DND-41 (cell line): ENCODE results near the gene GPR176.

ENCODE experiments used
- ATAC-seq: fragments of 200-7000 bp; cut with Tn5 transposase; 3 replicates; pipeline ENCODE4 v1.9.1; 2021; ENCODE audit warnings: low read depth; ENCODE audit not compliant: insufficient read depth
- DNase-seq: peaks from one replicate; pipeline ENCODE4 v3.0.0-alpha.2; 2020
- H2AFZ ChIP-seq: 2 replicates; pipeline ENCODE4 v1.6.0; 2012; ENCODE audit warnings: low read depth, low read length
- H3K27ac ChIP-seq: 2 replicates; pipeline ENCODE4 v1.5.1; 2012; ENCODE audit warnings: low read length, inconsistent platforms
- H3K27me3 ChIP-seq: fragments of 200-600 bp; sonication (generic); 2 replicates; pipeline ENCODE4 v1.6.0; 2012; ENCODE audit warnings: low read length, mild to moderate bottlenecking, inconsistent platforms; ENCODE audit not compliant: insufficient read depth, poor library complexity
- H3K36me3 ChIP-seq: 2 replicates; pipeline ENCODE4 v1.5.1; 2012; ENCODE audit warnings: low read length, inconsistent platforms; ENCODE audit not compliant: insufficient read depth
- H3K4me1 ChIP-seq: 2 replicates; pipeline ENCODE4 v1.5.1; 2012; ENCODE audit warnings: mild to moderate bottlenecking, low read length; ENCODE audit not compliant: insufficient read depth
- H3K4me2 ChIP-seq: 2 replicates; pipeline ENCODE4 v1.6.0; 2012; ENCODE audit warnings: mild to moderate bottlenecking, moderate library complexity, low read length, inconsistent platforms; ENCODE audit not compliant: insufficient read depth
- H3K4me3 ChIP-seq, 2 experiments: fragments of 200-600 bp in 1 of 2; shearing (Covaris generic) in 1 of 2; 2 replicates each; pipeline ENCODE4 v1.5.1; 2012 to 2016; ENCODE audit warnings: inconsistent platforms in 2 of 2, low read length in 2 of 2, mild to moderate bottlenecking in 2 of 2, low read depth in 1 of 2, moderate library complexity in 1 of 2
- H3K79me2 ChIP-seq: 2 replicates; pipeline ENCODE4 v1.6.0; 2012; ENCODE audit warnings: low read length, inconsistent platforms; ENCODE audit not compliant: insufficient read depth
- H3K9ac ChIP-seq: 2 replicates; pipeline ENCODE4 v1.6.0; 2012; ENCODE audit warnings: low read depth, mild to moderate bottlenecking, inconsistent platforms, low read length, moderate library complexity
- H3K9me3 ChIP-seq: 2 replicates; pipeline ENCODE4 v1.5.1; 2012; ENCODE audit warnings: low read length, moderate library complexity, mild to moderate bottlenecking, inconsistent platforms; ENCODE audit not compliant: insufficient read depth, severe bottlenecking
- H4K20me1 ChIP-seq: 2 replicates; pipeline ENCODE4 v1.6.0; 2012; ENCODE audit warnings: low read length; ENCODE audit not compliant: insufficient read depth
- EZH2 ChIP-seq: IDR thresholded peaks from 3 replicates; pipeline ENCODE4 v1.6.1; 2012; ENCODE audit warnings: borderline replicate concordance, low read depth, mild to moderate bottlenecking, moderate library complexity, low read length, inconsistent platforms; ENCODE audit not compliant: severe bottlenecking
- TF ChIP-seq, protein P1 (sequence below): IDR thresholded peaks from 2 replicates; pipeline ENCODE4 v1.5.1; 2012; ENCODE audit warnings: borderline replicate concordance, low read length, moderate library complexity, mild to moderate bottlenecking; ENCODE audit not compliant: poor library complexity, severe bottlenecking; ENCODE audit errors: extremely low read depth

The GPR176 gene, protein sequence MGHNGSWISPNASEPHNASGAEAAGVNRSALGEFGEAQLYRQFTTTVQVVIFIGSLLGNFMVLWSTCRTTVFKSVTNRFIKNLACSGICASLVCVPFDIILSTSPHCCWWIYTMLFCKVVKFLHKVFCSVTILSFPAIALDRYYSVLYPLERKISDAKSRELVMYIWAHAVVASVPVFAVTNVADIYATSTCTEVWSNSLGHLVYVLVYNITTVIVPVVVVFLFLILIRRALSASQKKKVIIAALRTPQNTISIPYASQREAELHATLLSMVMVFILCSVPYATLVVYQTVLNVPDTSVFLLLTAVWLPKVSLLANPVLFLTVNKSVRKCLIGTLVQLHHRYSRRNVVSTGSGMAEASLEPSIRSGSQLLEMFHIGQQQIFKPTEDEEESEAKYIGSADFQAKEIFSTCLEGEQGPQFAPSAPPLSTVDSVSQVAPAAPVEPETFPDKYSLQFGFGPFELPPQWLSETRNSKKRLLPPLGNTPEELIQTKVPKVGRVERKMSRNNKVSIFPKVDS

DNA sequence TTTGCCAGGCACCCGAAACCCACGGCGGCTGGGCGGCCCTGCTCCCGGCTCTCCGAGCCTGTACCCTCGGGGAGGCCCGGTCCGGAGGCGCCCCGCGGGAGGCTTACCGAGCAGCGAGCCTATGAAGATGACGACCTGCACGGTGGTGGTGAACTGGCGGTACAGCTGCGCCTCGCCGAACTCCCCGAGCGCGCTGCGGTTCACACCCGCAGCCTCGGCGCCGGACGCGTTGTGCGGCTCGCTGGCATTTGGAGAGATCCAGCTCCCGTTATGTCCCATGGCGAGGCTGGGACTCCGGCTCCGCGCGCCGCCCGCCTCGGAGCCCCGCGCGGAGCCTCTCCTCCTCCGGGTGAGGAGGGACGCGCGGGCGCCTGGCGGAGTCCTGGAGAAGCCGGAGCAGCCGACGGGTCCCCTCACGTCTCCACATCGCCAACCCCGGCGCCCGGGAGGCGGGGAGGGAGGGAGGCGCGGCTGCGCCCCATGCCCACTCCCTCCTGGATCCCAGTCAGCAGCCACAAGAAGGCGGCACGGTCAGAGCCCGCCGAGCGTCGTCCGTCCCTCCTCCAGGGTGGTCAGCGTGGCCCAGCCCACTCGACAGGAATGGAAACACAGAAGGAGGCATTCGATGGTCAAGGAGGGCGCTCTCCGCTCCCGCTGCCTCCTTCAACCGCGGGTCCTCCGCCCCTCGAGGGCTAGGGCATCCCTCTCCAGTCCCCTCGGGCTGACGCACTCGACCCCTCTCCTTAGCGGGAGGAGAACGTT lies at the start of gene GPR176:
GPR176 (minus strand) TSS at position 519 of the 762 bp plus-strand sequence; CDS start at position 279, 240 bp downstream.
- no peak within 1 kb of the TSS for H3K4me3 ChIP-seq

DNA sequence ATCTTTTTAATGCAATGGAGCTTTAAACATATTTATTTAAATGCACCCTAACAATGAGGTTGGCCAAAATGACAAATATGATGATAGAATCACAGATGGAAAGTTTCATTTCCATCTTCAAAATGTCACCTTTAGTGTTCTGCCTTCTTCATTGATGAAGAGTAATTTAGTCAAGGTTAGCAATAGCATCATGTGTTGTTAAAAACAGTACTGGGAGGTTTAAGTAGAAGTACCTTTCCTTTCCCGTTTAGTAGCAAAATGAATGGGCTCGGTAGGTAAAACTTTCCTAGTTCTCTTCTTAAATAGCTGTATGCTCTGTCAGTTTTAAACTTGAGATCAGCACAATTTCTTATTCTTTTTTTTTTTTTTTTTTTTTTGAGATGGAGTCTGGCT lies 48.9 kb upstream of the GPR176 start:
- Histone ChIP-seq H3K4me2 (no peak overlapping the region), H3K36me3 (peaks cover 34% of the 10 kb centered on the region), H3K27ac (no peak overlapping the region), H3K9me3 (no peaks in the 10 kb centered on the region), H2AFZ (no peak overlapping the region), H3K27me3 (no peaks in the 10 kb centered on the region), H3K9ac (no peak overlapping the region), H3K4me1 (no peaks in the 10 kb centered on the region), H3K4me3 (no peak overlapping the region), H3K79me2 (no peaks in the 10 kb centered on the region), H4K20me1 (no peaks in the 10 kb centered on the region)
- TF ChIP-seq, protein P1, sequence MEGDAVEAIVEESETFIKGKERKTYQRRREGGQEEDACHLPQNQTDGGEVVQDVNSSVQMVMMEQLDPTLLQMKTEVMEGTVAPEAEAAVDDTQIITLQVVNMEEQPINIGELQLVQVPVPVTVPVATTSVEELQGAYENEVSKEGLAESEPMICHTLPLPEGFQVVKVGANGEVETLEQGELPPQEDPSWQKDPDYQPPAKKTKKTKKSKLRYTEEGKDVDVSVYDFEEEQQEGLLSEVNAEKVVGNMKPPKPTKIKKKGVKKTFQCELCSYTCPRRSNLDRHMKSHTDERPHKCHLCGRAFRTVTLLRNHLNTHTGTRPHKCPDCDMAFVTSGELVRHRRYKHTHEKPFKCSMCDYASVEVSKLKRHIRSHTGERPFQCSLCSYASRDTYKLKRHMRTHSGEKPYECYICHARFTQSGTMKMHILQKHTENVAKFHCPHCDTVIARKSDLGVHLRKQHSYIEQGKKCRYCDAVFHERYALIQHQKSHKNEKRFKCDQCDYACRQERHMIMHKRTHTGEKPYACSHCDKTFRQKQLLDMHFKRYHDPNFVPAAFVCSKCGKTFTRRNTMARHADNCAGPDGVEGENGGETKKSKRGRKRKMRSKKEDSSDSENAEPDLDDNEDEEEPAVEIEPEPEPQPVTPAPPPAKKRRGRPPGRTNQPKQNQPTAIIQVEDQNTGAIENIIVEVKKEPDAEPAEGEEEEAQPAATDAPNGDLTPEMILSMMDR: no peak
- TF ChIP-seq EZH2: no peak
- DNase-seq (no peak), ATAC-seq (no peak)

More for the DNA sequence above, at the start of gene GPR176:
- no peaks in the 10 kb centered on the region for H3K9me3 ChIP-seq
- H3K36me3 ChIP-seq: no peaks in the 10 kb centered on the region
- H4K20me1 ChIP-seq: no peaks in the 10 kb centered on the region
- DNase-seq (no peak), ATAC-seq (no peak)
- no peak within 1 kb of the TSS for H3K9ac ChIP-seq
- H3K4me1 ChIP-seq: no peaks in the 10 kb centered on the region
- H3K4me2 ChIP-seq: no peak within 1 kb of the TSS
- no peak within 1 kb of the TSS for H3K27ac ChIP-seq
- no peaks in the 10 kb centered on the region for H3K27me3 ChIP-seq
- H2AFZ ChIP-seq: no peak within 1 kb of the TSS
- no peaks in the 10 kb centered on the region for H3K79me2 ChIP-seq
- TF ChIP-seq EZH2: no peak
- TF ChIP-seq, protein P1: no peak

DNA sequence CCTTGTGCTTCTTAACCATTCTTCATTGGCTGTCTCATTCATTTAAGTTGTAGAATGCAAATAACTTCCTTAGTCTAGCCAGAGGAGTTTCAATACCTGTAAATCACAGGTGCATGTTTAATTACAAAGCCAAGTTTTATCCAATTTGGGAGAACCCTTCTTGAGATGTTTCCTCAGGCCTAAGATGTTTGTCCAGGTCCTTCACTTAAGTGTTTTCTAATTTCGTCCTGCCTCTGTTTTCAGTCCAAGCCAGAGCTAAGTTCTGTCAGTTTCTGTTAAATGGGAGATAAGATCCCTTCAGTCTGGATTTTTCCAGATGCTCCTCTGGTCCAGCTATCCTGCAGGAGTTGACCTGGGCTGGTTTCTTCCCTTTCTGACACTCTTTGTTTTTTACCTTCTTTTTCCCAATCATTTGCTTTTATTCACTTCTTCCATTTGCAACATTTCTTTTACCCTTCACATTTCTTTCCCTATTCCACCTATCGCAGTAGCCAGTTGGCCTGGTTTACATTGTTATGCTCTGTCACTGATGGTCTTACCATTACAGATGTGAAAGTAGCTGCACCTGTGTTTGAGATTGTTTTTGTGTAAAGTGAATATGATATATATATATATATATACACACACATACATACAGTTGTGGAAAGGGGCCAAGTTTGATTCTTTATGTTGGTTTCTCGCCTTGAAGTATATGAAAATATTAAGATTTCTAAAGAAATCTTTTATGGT lies 48.4 kb upstream of the GPR176 start:
- Histone ChIP-seq H3K9ac (no peak overlapping the region), H3K27me3 (no peaks in the 10 kb centered on the region), H3K79me2 (no peaks in the 10 kb centered on the region), H3K9me3 (no peaks in the 10 kb centered on the region), H3K4me3 (no peak overlapping the region), H2AFZ (no peak overlapping the region), H4K20me1 (no peaks in the 10 kb centered on the region), H3K4me2 (no peak overlapping the region), H3K4me1 (no peaks in the 10 kb centered on the region), H3K36me3 (peaks cover 29% of the 10 kb centered on the region), H3K27ac (no peak overlapping the region)
- DNase-seq (no peak), ATAC-seq (no peak)
- no peak for TF ChIP-seq EZH2
- TF ChIP-seq, protein P1: no peak
